ENCODE measurements around the gene SNAI3.

The SNAI3 gene

GRCh38 chr16:88649195-88649923, 36.9 kb downstream of the SNAI3 start:
- no peak for DNase-seq

GRCh38 chr16:88647178-88648070, 38.9 kb downstream of the SNAI3 start:
- DNase-seq: no peak

- no peak for DNase-seq
Measured at GRCh38 chr16:88646345-88647034, 39.8 kb downstream of the SNAI3 start.

DNA sequence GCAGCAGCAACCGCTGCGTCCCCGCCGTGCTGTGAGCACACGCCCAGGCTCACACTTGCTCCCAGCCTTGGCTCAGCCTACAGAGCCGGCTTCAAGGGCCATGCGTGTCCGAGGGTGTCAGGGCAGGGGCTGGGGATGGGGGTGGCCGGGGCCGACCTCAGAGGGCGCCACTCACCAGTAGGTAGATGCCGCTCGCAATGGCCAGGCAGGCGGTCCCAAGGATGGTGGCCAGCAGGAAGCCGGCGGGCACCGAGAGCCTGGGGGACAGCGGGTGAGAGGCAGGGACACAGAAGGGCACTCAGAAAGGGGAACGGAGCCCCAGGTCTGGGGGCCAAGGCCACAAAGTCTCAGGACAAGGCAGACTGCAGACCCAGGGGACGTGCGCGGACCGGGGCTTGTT, 40.4 kb downstream of the SNAI3 start:
- no peak for DNase-seq

- DNase-seq: no peak
Measured at GRCh38 chr16:88645455-88645854, 40.9 kb downstream of the SNAI3 start.

GRCh38 chr16:88643644-88643932, 42.7 kb downstream of the SNAI3 start:
- DNase-seq: no peak

DNA sequence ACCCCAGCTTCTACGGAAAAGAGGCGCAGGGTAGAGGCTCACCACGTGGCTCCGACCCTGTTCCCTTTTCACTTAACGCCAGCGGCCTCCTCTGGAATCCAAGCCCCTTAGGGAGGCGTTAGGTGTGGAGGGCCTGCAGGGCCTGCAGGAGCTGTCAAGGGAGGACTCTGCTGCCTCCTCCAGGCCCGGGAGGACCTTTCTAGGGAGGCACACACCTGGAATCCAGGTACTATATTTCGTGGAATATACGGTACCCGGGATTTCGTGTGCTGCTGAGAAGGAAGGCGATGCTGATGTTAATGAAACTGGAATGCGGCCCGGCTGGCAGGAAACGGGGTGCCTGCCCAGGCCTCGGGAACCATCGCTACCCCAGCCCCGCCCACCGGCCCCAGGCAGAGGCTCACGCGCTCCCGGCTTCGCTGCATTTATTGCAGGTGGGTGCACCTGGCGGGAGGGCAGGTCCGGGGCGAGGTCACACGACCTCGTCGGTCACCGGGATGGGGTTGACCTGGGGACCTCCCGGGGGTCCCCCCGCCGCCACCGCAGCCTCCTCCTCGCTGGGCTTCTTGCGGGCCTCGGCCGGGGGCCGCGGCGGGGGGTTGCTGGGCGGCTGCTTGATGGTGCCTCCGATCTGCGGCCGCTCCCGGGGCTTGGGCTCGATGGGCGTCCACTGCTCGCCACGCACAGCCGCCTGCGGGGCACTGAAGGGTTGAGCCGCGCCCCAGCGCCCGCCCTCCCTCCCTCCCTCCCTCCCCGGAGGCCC, 43.2 kb downstream of the SNAI3 start:
- no peak for DNase-seq

GRCh38 chr16:88640498-88641247, 45.6 kb downstream of the SNAI3 start:
- DNase-seq: no peak

GRCh38 chr16:88640039-88640495, 46.2 kb downstream of the SNAI3 start:
- DNase-seq: no peak

DNA sequence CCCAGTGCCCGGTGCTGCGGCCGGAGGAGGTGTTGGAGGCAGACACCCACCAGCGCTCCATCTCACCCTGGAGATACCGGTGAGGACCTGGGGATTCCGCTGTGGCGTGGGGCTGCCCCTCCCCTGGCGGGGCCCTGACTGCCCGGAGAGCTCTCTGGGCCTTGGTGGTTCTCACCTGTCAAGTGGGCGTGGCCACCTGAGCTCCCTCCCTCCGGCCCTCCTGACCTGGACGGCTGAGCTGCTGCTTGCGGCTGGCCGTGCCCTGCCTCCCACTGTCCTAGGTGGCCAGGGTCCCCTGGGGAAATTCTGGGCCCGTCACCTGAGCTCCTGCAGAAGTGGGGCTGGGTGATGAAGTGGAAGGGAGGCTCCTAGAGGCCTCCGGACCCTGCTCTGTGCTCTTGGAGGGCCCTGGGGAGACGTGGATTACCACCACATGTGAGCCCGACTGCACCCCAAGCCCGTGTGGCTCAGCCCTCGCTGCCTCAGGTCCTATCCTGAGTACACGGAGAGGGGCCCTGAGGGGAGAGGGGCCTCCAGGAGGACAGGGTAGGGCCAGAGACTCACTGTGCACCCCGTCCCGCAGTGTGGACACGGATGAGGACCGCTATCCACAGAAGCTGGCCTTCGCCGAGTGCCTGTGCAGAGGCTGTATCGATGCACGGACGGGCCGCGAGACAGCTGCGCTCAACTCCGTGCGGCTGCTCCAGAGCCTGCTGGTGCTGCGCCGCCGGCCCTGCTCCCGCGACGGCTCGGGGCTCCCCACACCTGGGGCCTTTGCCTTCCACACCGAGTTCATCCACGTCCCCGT, 46.9 kb downstream of the SNAI3 start:
- no peak for DNase-seq

DNA sequence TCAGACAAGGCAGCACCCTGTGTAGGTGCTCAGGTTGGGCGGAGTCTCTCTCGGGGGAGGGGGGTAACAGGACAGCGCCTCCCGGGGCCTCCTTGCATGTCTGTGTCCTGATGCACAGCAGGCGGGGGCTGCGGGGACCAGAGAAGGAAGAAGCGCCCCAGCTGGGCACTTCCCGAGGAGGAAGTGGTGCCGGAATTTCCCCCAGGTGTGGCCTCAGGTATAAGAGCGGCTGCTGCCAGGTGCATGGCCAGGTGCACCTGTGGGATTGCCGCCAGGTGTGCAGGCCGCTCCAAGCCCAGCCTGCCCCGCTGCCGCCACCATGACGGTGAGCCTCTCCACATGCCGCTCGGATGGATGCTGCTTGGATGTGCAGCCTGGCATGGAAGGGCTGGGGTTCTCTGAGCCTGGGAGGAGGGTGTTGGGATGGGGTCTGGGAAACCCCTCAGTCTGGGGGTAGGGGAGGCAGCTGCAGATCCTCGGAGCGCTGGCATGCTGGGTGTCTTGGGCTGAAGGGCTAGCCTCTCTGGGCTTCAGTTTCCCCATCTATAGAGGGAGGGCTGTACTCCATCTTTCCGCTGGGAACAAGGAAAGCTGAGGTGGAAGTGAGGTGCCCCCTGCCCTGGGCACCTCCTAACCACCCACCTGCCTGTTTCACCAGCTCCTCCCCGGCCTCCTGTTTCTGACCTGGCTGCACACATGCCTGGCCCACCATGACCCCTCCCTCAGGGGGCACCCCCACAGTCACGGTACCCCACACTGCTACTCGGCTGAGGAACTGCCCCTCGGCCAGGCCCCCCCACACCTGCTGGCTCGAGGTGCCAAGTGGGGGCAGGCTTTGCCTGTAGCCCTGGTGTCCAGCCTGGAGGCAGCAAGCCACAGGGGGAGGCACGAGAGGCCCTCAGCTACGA, 47.7 kb downstream of the SNAI3 start, which contains the start of gene IL17C:
Gene IL17C (plus strand): TSS at position 250 of the 908 bp plus-strand sequence. CDS start 70 bp downstream, at position 320.
- DNase-seq: no peak

DNA sequence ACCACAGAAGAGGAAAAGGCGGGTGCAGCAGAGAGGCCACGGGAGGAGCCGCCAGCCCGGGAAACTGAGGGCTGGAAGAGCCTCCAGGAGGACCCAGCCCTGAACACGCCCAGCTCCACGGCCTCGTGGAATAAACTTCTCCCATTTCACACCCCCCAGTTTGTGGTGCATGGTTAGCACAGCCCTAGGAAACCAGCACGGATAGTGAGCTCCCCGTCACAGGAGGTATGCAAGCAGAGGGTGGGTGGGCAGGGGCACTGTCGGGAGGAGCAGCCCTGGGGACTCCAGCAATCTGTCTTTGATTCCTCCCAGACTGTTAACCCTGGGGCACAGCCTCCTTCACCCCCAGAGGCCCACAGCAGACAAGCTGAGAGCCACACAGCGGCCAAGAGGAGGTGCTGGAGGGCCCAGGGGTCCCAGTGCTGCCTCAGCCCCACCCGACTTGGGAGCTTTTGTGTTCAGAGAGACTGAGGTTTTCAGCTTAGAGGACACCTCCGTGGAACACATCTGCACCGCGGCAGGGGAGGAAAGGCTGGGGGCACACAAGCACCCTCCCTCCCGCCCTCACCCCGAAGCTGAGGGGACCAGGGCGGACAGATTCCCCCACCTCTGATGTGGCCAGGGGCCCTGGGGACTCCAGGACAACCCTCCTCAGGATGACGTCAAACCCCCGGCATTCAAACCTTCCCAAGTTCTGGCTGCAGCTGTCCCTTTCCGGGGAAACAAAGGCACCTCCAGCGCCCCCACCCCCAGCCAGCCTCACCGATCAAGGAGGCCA, 49.6 kb downstream of the SNAI3 start:
- no peak for DNase-seq

DNA sequence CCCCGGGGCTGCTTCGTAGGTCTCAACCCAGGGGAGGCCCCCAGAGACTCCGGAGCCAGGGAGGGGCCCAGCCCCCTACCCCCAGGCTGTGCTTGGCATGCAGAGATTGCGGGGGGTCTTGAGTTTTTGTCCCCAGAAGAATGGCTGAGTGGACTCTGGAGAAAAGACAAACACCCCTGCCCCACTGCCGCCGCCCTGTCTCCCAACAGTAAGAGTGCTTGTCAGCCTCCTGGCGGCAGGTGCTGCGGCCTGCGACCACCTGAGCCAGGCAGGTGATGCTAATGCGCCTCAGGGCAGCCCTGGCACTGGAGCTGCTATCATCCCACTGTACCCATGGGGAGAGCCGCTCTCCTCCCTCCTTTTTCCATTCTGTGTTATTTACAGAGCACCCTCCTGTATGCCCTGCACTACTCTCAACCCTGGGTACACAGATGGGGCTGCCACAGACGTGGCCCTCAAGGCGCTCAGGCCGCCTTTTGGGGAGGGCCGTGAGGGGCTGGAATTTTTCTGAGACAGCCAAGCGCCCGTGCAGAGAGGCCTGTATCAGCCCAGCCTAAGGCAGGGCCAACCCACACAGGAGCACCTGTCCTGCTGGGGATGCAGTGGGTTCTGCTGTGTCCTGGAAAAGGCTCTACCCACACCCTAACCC, 50.5 kb downstream of the SNAI3 start:
- DNase-seq: no peak

DNA sequence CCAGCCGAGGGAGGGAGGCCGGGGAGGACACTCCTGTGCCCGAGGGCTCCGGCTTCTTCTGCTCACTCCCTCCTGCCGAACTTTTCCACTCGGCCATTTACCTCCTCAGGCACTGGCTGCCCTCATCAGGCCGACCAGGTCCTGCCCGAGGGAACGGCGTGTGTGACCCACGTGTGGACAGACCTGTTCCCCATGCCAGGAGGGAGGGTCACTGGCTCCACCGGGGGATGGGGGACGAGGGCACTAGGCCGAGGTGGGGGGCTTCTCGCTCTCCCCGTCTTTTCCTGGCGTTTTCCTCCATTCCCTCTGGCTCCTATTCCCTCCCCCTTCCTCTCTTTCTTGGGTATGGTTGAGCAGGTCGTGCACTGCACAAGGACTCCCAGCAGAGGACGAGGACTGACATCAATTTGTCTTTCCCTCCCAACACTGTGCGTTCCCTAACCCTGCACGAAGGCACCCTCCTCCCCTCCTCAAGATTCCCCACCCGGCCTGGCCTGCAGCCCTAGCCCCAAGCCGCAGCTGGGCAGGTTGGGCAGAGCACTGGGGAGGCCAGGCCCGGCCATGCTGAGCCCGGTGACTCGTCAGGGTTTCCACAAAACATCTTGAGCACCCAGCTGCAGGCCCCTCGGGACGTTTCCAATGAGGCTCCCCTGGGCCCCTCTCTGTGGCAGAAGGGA, 51.2 kb downstream of the SNAI3 start:
- no peak for DNase-seq

DNA sequence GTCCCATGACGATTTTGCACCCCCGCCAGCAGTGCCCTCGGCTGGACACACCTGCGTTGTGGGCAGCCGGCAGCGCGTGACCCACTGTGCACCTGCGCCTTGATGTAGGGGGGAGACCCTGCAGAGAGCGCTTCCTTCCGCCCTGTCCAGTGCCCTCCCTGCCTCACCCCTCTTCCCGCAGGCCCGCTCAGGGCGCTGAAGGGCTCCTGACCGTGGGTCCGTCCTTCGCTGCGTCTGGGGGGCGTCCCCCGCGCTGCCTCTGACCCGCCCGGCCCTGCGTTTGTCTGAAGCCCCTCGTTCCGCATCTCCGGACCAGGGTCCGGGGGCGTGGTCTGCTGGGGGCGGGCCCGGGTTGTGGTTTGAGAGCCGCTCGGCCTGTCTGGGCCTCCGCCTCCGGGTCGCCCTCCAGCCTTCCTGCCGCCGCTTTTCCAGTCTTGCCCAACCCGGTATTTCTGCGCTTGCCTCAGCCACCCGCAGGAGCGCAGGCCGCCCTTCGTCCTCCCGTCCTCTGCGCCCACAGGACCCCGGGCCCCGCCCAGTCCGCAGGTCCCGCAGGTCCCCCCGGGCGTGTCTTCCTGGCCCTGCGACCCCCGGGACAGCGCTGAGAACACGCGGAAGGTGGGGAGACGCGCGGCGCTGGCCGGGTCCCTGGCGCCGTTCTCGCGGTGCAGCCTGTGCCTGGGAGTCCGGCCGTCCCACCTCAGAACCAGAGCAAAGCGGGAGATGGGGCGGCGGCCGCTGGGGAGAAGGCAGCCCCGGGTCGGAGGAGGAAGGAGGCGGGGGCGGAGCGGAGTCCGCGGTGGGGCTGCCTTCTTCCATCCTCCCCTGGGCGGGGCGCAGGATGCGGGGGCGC, 51.9 kb downstream of the SNAI3 start:
- no peak for DNase-seq

DNA sequence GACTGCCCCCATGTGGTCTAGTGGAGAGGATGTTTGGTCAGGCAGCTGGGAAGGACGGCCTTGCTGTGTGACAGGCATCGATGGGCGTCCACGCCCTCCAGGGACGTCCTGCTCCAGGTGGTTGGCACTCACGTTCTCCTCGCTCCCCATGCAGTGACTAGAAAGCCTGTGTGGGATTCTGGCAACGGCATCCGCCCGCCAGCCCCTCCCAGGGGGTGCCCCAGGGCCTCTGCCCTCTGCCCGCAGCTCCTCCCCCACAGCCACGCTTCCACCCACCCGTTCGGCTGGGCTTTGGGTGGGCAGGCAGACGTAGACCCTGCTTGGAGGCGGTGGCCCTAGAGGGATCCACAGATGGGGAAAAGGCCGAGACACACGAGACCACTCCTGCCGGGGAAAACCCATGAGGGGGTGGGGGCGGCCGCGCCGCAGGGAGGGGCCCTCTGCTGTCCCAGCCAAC, 52.6 kb downstream of the SNAI3 start:
- no peak for DNase-seq

DNA sequence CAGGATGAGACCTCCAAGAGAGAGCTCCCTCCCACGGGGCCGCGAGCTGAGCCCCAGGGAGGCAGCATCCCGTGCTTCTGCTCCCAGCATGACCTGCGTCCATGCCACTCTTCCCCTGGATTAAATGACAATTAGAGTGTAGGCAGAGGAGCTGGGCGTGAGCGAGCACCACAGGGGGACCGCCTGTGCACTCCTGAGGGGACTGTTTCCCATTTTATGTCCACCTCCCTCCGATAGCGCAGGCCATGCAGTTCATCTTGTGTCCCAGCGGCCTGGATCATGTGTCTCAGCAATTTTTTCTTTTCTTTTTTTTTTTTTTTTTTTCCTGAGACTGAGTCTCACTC, 53.7 kb downstream of the SNAI3 start:
- DNase-seq: no peak
